NOMO-1 (cell line): ENCODE measurements around the gene URB2.
"Not testable (repeated sequence)": the region's sequence is repeated elsewhere in the genome, so short reads cannot be mapped to it uniquely, and the experiment has no call there.

Experiments used
- DNase-seq, 2 experiments: peaks; one replicate each; lab custom pipeline; 2025; ENCODE audit not compliant: unreplicated experiment in 2 of 2; lab: John Stamatoyannopoulos, UW

Gene URB2

DNA sequence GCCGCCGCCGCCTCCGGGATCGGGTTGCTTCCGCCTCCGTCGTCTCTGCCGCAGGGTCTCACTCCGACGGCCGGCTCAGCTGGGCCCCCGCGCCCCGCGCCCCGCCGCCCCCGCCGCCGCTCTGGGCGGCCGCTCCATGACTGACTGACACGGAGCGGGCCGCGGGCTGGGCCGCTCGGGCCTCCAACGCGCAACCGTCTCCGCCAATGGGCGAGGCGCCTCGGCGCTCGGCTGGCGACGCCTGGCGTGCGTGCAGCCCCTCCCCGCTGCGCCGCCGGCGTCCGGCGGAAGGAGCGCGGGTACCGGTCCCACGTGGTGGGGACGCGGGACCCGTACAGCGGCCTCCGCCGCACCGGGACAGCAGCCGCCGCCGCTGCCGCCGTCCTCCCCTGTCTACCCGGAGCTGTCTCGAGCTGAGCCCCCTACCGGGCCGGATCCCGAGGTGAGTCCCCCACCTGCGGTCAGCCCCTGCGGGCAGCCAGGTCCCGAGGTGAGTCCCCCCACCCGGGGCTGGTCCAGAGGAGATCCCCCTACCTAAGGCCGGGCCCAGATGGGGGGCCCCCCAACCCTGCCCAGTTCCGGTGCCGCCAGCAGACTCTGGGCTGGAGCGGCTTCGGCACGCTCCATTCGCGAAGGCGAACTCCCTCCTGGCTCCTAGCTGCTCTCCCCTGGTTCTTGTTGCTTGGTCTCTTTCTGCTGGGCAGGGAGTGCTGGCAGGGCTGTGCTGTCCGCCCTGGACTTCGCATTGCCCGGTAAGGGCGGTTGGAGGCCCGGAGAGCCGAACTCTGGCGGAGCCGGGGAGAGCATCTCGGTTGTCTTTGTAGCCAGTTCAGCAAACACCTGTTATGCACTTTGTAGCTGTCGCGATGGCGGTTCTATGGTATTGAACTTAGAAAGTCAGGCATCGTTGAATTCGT, at the start of gene URB2, which contains the start of gene TAF5L:
Gene URB2 (plus strand): TSS at position 333 of the 917 bp plus-strand sequence. CDS start 1,387 bp downstream, outside the sequence.
Gene TAF5L (minus strand): TSS at position 208 of the 917 bp plus-strand sequence. CDS start 11,640 bp downstream, outside the sequence.
- DNase-seq: peak; percentile 79 to 91

DNA sequence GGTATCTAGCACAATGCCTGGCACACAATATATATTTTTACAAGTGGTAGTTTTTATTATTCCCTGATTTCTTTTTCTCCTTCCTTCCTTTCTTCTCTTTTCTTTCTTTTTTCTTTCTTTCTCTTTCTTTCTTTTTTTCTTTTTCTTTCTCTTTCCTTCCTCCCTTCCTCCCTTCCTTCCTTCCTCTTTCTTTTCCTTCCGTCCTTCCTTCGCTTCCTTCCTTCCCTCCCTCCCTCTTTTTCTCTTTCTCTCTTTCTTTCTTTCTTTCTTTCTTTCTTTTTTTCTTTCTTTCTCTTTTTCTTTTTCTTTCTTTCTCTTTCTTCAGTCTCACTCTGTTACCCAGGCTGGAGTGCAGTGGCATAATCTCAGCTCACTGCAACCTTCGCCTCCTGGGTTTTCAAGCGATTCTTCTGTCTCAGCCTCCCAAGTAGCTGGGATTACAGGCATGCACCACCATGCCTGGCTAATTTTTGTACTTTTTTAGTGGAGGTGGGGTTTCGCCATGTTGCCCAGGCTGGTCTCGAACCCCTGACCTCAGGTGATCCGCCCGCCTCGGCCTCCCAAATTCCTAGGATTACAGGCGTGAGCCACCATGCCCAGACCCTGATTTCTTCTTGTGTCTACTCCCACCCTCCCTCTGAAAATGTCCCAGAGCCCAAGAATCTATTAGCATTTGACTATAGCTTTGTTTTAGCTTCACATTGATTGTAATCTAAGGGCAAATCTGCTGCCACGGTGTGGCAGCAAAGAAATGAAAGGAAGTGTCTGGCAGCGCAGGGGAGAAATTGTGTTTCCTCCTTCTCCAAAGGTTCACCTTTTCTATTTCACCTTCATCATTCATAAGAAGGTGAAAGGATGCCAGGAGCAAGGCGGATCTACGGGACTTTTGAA, 47.6 kb upstream of the URB2 start:
- DNase-seq: peak in 1 of 2 experiments; percentile 14

DNA sequence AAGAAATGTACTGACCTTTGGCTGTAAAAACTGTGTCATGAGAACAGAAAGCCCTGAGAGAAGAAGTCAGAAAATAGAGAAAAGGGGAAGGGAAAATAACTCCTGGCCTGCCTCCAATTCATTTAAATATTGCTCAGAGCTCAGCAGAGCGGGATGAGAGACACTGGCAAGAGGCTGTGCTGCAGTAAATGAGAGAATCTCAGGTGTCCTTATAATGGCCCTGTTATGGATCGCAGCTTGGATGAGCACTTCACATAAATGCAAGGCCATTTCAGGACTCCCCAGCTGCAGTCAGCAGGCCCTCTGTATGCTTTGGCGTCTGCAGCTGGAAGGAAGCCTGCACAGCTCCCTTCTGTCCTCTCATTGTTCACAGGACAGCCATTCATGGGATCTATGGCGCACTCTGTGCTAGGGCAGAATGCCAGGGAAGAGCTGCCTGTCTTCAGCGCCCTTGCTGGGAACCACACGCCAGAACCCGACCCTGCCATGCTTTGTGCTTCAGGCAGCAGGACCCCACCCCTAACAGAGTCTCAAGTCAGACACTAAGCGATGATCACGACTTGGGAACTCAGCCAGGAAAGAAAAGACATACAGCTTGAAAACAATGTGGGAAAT, 46.9 kb upstream of the URB2 start:
- DNase-seq: peak; percentile 52 to 80

DNA sequence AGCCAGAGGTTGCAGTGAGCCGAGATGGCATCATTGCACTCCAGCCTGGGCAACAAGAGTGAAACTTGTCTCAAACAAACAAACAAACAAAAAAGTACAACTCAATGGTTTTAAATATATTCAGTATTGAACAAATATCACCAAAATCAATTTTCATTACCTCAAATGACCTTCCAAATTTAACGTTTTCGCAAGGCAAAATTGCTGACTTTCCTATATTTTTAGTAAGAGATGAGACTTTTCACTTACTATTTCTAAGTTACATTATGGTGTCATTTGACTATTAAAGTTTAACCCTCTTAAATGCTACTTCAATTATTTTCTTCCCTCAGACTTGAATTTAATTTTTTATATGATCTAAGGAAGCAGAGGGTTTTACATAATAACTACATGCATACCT, 44.6 kb upstream of the URB2 start:
- no peak for DNase-seq

DNA sequence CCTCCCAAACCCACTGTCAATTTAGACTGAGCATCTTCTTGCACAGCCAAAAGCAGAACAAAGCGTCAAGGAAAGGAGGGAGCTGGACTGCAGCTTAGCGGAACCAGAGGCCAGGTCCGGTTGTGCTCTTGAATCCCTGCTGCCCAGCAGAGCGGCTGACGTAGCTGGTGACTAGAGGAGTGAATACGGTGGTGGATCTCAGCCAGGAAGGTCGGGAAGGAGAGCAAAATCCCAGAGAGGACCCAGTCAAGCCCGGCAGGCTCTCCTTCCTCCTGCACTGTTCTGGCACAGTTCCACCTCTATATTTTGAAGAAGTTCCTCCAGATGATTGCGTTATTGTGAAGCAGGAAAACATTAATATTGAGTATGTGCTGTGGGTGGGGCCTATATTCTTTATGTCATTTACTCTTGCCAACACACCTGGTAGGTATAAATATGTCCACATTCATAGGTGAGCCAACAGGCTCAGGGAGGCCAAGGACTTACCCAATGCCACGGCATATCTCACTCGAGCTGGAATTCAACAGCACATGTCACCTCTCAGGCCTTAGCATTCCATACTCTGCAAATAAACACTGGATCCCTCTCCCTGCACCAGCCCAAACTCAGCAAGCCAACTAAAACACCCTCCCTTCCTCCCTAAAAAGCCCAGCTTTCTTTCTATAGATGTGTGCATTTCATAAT, 43.9 kb upstream of the URB2 start:
- peak; percentile 41 to 73 for DNase-seq

DNA sequence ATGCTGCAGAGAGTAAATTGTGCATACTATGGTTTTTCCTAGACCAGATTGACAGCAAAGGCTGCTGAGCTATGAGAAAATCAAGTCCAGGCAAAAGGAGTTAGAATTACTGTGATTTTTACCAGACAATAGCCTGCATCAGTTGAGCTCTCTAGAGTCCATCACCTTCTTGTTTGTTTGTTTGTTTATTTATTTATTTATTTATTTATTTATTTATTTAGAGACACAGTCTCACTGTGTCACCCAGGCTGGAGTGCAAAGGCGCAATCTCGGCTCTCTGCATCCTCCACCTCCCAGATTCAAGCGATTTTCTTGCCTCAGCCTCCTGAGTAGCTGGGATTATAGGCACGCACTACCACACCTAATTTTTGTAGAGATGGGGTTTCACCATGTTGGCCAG, 43.3 kb upstream of the URB2 start:
- DNase-seq: no peak

DNA sequence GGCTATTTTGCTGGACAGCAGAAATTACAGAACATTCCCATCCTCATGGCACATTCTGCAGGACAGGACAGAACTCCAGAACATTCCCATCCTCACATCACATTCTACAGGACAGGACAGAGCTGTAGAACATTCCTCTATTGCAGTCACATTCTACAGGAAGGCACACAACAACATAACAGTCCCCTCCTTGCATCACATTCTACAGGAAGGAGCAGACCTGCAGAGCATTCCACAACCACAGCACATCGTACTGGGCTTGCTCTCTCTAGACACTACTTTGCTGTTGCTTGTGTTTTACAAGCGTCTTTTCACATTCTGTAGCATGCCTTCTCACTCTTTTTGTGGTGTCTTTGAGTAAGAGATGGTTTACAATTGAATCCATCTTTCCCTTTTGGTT, 40.7 kb upstream of the URB2 start:
- no peak for DNase-seq

DNA sequence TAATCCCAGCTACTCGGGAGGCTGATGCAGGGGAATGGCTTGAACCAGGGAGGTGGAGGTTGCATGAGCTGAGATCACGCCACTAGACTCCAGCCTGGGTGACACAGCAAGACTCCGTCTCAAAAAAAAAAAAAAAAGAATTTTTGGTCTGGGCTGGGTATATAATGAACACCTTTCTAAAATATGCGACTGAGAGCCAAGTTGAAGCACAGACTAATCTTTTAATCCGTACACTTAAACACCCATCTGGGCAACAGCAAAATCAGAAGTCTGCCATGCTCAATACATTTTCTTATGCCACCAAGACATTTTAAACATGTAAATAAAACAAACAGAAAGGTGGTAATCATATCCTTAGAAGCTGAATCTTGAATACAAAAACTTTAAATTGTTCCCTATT, 35.9 kb upstream of the URB2 start:
- no peak for DNase-seq

DNA sequence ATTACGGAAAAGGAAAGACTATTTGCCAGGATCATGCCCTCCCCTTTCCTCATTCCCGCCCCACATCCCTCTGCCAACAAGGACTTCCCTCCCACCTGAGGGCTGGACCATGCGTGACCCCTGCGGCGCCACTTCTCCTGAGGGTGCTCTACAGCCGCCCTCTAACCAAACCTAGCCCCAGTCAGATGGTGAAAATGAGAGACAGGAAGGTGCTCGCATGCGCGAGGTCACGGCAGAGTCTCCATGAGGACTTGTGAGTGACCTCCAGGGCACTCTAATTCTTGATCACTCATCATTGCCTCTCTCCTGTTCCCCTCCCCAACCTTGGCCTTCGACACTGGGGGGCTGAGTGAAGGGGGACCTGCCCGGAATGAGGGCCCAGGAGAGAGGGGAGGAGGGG, 32.2 kb upstream of the URB2 start:
- no peak for DNase-seq

DNA sequence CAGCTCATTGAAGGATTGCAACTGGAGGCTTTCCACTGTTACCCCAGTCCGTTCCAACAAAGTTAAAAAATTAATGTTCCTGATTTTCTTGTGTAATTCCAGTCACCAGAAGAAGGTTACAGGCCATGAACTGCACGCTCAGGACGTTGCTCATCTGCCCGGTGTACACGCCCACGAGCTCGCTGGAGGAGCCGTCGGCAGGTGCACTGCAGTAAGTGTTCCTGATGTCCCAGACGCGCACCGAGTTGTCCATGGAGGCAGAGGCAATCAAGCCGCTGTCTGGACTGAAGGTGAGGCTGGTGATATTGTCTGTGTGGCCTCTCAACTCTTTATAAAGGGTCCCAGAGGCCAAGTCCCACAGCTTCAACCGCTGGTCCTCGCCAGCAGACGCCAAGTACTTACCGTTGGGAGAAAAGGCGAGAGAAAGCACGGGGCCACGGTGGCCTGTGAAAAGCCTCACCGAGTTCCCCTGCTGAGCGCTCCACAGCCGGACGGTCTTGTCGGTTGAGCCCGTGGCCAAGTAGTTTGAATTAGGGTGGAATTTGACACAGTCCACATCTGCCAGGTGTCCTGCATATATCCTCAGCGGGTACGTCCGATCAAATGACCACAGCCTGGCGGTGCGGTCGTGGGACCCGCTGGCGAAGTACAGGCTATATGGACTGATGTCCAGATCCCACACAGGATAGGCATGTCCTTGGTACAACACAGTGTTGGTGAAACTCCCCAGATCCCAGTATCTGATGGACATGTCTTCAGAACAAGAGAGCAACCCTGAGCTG, 31.6 kb upstream of the URB2 start:
- no peak for DNase-seq

DNA sequence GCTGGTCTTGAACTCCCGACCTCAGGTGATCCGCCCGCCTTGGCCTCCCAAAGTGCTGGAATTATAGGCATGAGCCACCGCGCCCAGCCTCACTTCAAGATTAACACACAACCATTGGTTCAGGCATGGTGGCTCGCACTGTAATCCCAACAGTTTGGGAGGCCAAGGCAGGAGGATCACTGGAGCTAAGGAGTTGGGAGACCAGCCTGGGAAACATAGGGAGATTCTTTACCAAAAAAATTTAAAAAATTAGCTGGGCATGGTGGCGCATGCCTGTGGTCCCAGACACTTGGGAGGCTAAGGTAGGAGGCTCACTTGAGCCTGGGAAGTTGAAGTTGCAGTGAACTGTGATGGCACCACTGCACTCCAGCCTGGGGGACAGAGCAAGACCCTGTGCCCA, 30.2 kb upstream of the URB2 start:
- DNase-seq: not testable (repeated sequence)

DNA sequence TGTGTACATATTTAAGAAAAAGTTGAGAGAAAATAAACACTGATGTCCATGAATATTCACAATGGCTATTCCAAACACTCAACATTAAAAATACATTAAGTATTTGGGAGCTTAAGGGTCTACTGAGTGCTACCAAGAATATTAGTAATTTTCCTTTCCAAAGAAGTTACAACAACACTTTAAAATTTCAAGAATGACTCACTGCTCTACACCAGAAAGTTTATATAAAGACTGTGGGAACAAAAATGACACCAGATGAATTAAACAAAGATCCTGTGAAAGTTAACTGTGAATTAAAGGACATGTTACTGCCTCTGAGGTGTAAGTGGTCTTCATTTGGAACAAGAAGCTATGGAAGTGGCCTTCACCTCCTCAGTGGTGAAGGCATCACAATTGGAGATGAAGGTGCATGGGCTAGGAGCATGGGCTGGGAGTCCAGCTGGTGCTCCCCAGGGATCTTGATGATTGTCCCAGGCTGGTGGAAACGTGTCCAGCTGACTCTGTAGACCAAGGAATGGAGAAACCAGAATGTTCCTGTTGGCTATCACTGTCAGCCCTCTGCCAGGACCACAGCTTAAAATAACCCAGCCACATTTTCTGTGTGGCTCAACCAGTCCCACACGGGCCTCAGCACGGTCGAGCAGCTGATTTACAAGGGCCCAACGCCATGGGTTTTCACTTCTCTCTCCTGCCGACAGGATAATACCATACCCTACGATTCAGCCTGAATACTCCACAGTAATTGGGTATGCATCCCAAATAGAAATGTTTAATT, 28.9 kb upstream of the URB2 start:
- DNase-seq: peak; percentile 10 to 14

DNA sequence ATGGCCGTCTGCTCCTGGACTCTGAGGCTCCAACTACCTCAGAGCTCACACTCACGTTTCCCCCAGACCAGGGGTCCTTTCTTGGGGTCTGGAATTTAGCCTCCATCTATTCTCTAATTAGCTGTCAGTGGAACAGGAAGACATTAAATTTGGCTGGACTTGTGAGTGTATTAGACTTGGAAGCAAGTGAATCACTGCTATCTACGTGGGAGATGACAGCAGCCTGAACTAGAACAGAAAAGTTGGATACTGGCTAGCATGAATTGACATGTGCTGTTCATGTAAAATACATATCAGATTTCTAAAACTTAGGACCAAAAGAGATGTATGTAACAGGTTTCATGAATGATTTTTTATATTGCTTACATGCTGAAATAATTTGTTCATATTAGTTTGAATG, 28.2 kb upstream of the URB2 start:
- DNase-seq: no peak

DNA sequence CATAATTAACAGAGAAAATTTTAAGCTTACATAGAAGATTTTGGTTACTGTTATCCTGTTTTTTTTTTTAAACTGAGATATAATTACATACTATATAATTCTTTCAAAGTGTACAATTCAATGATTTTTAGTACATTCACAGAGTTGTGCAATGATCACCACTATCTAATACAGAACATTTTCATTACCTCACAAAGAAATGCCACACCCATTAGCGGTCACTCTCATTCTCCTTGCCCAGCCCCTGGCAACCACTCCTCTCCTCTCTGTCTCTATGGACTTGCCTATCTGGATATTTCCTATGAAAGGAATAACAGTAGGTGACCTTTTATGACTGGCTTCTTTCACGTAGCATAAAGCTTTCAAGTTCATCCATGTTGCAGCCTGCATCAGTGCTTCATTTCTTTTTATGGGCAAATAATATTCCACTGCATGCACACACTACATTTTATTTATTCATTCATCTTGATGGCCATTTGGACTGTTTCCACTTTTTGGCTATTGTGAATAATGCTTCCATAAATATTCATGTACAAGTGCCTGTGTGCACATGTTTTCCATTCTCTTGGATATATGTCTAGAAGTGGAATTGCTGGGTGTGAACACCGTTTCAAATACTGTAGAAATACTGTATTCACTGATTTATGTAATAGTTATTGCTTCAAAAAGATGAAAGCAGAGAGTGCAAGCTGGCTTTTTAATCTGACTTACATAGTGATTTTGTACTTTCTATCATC, 26.7 kb upstream of the URB2 start:
- DNase-seq: no peak

DNA sequence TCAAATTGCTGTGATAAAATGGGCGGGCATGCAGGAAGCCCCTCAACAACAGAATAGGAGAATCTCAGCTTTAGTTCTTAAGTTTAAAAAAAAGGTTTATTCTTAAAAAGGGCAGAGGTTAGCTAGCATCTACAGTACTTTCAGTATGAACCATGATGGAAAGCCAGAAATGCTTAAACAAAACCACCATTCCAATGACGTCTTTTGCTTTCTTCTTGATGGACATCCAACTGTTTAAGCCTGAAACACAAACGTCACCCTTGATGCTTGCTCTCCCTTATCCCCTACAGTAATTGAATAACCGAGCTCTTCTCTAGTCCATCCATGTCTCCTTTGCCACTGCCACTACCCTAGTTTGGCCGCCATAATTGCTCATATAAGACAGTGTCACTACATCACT, 25.8 kb upstream of the URB2 start:
- no peak for DNase-seq

DNA sequence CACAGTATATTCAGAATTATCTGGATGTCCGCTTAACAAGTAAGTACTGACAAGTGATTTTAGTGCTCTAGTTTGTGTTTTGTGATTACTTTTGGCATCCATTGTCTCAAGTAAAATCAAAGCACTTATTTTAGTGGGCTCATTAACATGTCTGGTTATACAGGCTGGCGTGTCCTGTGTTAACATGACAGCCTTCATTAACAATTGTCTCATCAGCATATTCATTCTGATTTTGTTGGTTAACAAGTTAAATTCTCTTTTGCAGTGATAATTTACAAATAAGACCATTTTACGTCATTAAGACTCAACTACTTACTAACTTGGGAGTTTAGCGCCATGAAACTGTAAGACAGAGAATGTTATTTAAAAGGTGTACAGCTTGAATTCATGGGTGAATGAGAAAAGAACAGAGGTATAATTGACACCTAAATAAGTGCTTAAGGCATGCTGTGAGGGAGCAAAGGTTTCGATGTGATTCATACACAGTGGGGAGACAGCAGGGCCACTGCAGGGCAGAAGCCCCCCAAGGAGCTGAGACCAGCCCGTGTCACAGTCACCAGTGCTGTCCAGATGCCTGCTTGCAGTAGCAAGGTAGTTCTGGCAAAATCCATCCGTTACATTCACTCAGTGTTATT, 22.6 kb upstream of the URB2 start:
- no peak for DNase-seq

DNA sequence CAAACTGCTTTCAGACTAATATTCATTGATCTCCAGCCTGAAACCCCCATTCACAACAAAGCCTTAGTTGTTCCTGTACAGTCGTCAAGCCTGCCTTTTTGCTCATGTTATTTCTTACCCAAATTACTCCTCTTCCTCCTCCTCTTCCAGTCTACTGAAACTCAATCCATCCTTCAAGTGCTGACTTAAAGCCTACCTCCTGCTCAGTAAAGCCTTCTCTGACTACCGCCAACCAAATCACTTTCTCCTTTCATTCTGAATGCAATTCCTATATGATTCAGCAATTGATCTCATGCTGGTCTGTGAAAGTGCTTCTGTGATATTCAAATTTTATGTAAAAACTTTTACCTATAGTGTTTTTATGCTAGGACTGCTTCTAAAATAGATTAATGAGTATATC, 18.7 kb upstream of the URB2 start:
- no peak for DNase-seq

DNA sequence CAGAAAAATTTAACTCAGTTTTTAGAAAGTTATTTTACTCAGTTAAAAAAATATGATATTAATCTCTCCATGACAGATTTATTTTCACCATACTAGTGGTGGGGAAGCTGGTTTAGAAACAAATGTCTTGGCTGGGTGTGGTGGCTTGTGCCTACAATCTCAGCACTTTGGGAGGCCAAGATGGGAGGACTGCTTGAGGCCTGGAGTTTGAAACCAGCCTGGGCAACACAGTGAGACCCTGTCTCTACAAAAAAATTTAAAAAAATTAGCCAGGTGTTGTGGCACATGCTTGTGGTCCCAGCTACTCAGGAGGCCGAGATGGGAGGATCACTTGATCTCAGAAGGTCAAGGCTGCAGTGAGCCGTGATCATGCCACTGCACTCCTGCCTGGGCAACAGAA, 17.5 kb upstream of the URB2 start:
- no peak for DNase-seq
